ENCODE results near the gene SRC.

The SRC gene

DNA sequence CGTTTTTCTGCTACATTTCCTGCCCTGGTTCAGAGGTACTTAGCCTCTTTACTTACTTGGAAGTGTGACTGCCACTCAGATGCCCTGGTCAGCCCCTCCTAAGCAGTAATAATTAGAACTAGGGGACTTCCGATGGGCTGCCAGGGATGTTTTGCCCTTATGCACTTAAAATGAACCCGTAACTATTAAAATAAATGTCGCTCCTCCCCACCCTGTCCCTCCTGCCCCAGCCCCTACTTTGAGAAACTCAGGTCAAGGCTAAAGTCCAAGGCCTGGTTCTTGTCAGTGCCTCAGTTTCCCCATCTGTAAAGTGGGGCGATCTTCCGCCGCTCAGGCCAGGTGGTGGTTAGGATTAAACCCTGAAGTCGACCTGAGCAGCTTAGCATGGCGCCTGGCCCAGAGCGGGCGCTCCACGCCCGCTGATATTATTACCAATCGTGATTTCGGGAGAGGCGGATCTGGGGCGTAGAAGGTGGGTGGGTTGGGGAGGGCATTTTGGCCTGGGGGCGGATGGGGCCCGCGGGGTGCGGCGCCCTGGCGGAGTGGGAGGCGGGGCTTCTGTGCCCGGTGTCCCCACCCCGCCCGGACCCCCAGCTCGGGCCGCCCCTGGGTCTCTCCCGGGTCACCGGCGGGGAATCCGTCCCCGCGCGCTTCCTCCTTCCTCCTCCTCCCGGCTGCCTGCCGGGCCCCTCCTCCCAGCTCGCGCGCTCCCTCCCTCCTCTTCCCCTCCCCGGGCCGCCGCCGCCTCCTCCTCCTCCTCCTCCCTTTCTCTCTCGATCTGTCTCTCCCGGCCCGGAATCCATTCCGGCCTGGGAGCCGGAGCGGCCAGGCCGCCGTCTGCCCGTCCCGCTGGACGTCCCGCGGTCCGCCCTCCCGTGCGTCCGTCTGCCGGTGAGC, at the start of gene SRC:
TSS of gene SRC (plus strand) at position 802 of the 897 bp plus-strand sequence. CDS start 38,014 bp downstream, outside the sequence.
- DNase-seq (ENCODE audit: low read depth in 2 of 2) = peak; percentile 33 to 36

- no peak for DNase-seq (ENCODE audit: low read depth in 2 of 2)
Measured at GRCh38 chr20:37296371-37296770, 49.6 kb upstream of the SRC start.

DNA sequence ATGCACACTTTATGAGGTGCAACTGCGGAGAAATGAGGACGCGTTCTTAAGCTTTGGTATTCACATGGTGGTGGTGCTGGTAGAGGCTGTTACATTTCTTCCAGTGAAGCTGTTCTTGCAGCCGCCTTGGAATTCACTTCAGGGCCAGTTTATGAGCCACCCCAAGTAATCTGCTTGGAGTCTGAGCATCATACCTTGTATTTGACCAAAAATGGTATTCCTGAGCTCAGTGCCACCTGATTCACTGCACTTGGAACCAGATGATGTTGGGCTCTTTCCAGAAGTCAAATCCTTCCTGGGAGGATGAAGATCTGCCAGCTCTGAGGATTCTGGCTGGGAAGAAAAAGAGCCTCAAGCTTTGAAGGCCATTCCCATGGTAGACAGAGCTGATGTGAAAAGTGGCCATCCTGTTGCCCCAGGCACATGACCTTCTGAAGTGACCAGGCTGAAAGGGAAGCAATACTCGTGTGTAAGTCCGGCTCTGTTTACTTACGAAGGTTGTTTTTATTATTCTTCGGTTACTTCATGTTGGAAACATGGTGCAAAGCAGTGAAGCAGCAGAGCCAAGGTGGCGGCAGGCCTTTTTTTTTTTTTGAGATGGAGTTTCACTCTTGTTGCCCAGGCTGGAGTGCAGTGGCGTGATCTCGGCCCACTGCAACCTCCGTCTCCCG, 48.7 kb upstream of the SRC start:
- DNase-seq (ENCODE audit: low read depth in 2 of 2) = peak; percentile 65 to 67

DNA sequence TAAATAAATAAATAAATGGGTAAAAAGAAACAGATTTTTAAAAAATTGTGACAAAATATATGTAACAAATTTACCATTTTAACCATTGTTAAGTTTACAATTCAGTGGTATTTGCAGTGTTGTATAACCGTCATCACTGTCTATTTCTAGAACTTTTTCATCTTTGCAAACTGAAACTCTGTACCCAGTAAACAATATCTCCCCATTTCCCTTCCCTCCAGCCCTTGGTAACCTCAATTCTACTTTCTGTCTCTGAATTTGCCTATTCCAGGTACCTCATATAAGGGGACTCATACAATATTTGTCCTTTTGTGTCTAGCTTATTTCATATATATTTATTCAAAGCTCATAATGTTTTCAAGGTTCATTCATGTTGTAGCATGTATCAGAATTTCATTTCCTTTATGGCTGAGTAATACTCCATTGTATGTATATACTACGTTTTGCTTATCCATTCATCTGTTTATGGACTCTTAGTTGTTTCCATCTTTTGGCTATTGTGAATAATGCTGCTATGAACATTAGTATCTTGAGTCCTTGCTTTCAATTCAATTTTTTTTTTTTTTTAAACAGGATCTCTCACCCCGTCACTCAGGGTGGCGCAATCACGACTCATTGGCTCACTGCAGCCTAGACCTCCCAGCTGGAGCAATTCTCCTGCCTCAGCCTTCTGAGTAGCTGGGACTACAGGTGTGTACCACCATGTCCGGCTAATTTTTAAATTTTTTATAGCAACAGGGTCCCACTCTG, 47.6 kb upstream of the SRC start:
- DNase-seq (ENCODE audit: low read depth in 2 of 2) = peak; percentile 46 to 47

- no peak for DNase-seq (ENCODE audit: low read depth in 2 of 2)
Measured at GRCh38 chr20:37299718-37300528, 46.0 kb upstream of the SRC start.

DNA sequence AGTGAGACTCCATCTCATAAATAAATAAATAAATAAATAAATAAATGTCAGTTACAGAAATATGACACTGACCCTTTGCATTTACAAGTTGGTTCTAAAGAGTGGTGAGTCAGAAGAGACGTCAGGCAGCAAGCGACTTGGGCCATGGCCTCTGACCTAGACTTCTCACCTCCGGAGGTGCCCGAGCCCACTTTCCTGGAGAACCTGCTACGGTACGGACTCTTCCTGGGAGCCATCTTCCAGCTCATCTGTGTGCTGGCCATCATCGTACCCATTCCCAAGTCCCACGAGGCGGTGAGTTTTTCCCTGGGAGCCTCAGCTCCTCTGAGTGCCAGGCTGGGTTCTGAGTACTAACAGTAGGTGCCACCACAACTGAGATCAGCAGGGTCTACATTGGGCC, 44.8 kb upstream of the SRC start:
- no peak for DNase-seq (ENCODE audit: low read depth in 2 of 2)

- no peak for DNase-seq (ENCODE audit: low read depth in 2 of 2)
Measured at GRCh38 chr20:37301558-37301957, 44.4 kb upstream of the SRC start.

DNA sequence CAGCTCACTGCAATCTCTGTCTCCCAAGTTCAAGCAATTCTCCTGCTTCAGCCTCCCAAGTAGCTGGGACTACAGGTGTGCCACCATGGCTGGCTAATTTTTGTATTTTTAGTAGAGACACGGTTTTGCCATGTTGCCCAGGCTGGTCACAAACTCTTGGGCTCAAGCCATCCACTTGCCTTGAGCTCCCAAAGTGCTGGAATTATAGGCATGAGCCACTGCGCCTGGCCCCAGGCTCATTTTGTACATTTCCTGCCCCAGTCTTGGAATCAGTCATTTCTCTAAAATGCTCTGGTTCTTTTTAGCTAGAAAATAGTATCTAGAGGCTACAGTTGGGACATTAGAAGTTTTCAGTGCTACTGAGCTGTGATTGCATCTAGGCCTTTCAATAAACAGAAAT, 43.0 kb upstream of the SRC start:
- no peak for DNase-seq (ENCODE audit: low read depth in 2 of 2)

- DNase-seq (ENCODE audit: low read depth in 2 of 2) = no peak
Measured at GRCh38 chr20:37303637-37304036, 42.3 kb upstream of the SRC start.

GRCh38 chr20:37305079-37305478, 40.9 kb upstream of the SRC start:
- no peak for DNase-seq (ENCODE audit: low read depth in 2 of 2)

DNA sequence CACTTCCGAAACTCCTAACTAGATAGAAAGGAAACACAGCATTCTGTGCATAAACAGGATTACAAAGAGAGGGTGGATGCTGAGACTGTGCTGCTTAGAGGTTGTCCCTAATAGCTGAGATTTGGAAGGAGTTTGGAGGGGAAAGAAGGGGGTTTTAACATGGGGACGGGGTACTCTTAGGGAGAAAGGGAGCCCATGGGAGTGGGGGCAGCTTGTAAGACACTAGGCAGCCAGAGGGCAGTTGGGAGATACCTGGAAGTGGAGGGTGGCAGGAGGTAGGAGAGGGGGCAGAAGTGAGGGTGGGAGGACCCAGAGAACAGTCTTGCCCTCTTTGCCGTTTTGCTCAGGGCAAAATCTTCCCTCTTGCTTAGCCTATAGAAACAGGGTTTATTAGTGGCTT, 40.1 kb upstream of the SRC start:
- no peak for DNase-seq (ENCODE audit: low read depth in 2 of 2)

GRCh38 chr20:37308086-37309050, 37.6 kb upstream of the SRC start:
- no peak for DNase-seq (ENCODE audit: low read depth in 2 of 2)

GRCh38 chr20:37309290-37309689, 36.6 kb upstream of the SRC start:
- no peak for DNase-seq (ENCODE audit: low read depth in 2 of 2)

DNA sequence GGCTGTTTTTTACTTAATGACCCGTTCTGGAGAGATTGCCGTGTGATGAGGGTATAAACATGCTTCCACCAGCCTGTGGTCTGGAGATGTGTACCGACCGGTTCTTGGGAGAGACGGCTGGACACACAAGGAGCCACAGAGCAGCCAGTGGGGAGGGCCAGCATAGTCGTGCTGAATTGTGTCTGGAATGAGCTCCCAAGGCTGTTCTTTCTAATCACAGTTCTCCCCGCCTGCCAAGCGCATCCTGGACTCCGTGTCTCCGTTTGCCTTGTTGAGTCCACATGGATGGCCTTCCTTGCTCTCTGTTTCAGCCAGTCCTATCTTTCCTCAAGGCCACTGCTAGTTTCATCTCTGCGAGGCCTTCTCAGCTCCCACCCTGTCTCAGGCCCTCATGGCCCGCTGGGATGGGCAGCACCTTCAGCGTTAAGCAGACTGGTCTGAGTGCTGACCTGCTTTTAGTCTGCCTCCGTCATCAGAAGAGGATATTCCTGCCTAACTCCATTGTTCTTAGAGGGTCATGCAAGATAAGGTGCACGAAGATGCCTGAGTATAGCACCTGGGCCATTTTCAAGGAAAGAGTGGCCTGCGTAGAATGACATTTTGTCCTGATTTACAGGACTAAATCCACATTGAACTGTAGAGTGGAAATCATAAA, 35.9 kb upstream of the SRC start:
- DNase-seq (ENCODE audit: low read depth in 2 of 2) = no peak

GRCh38 chr20:37310951-37311350, 35.0 kb upstream of the SRC start:
- DNase-seq (ENCODE audit: low read depth in 2 of 2) = no peak

- no peak for DNase-seq (ENCODE audit: low read depth in 2 of 2)
Measured at GRCh38 chr20:37311710-37312355, 34.1 kb upstream of the SRC start.

- no peak for DNase-seq (ENCODE audit: low read depth in 2 of 2)
Measured at GRCh38 chr20:37313546-37314091, 32.3 kb upstream of the SRC start.

DNA sequence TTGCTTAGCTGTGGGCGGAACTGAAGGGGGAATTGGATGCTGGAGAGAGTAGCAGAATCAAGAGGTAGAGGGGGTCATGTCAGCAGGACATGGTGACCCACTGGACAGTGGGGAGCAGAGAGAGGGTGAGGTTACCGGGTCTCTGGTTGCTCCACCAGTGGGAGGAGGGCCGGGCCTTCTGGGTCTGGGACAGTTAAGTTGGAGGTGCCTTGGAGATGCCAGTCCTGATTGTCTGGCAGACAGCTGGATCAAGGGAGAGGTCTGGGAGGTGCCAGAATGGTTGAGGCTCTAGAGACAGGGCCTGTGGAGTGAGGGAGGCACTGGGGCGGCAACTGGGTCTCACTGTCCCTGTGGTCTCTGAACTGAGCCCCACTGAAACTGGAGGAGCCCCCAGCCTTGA, 31.8 kb upstream of the SRC start:
- DNase-seq (ENCODE audit: low read depth in 2 of 2) = no peak

- no peak for DNase-seq (ENCODE audit: low read depth in 2 of 2)
Measured at GRCh38 chr20:37314617-37315016, 31.3 kb upstream of the SRC start.

All from fibroblast of skin of left biceps (primary cell).